Liver (tissue), 9 donors: Measurements from ENCODE around the gene ARHGAP29. TPM values are rescaled to one million over a fixed set of nuclear protein-coding genes. Genes with fewer than 3 reads are reported as not detected.

Experiments used
- DNase-seq: peaks from one replicate; pipeline ENCODE4 v3.0.0-alpha.2; 2017; ENCODE audit warnings: low spot score
- H3K27ac ChIP-seq, 2 donors: one replicate each; pipeline ENCODE4 v1.7.0; 2013; ENCODE audit warnings: inconsistent platforms in 2 of 2, low read length in 2 of 2, control low read depth in 1 of 2, low read depth in 1 of 2, mild to moderate bottlenecking in 1 of 2
- H3K27me3 ChIP-seq, 4 donors: one replicate each; pipeline versions ENCODE4 v1.6.1 to v1.7.0; 2013; ENCODE audit warnings: low read length in 3 of 4, inconsistent platforms in 1 of 4, mild to moderate bottlenecking in 1 of 4, moderate library complexity in 1 of 4; ENCODE audit not compliant: control insufficient read depth in 4 of 4, insufficient read depth in 4 of 4
- H3K36me3 ChIP-seq, 4 donors: one replicate each; pipeline versions ENCODE4 v1.6.1 to v1.7.0; 2013; ENCODE audit warnings: low read length in 3 of 4, mild to moderate bottlenecking in 3 of 4, low read depth in 1 of 4, moderate library complexity in 1 of 4; ENCODE audit not compliant: control insufficient read depth in 4 of 4, insufficient read depth in 3 of 4
- H3K4me1 ChIP-seq, 4 donors: one replicate each; pipeline versions ENCODE4 v1.6.1 to v1.7.0; 2013; ENCODE audit warnings: low read length in 3 of 4, mild to moderate bottlenecking in 3 of 4, moderate library complexity in 1 of 4; ENCODE audit not compliant: control insufficient read depth in 4 of 4, insufficient read depth in 4 of 4
- H3K4me3 ChIP-seq, 3 donors: one replicate each; pipeline versions ENCODE4 v1.6.1 to v1.7.0; 2013; ENCODE audit warnings: low read length in 3 of 3, control low read depth in 1 of 3, low read depth in 1 of 3, mild to moderate bottlenecking in 1 of 3
- H3K9ac ChIP-seq, 2 donors: one replicate each; pipeline ENCODE4 v1.7.0; 2013; ENCODE audit warnings: low read length in 2 of 2, mild to moderate bottlenecking in 2 of 2, moderate library complexity in 2 of 2, control low read depth in 1 of 2, low read depth in 1 of 2
- H3K9me3 ChIP-seq, 4 donors: one replicate each; pipeline versions ENCODE4 v1.6.1 to v1.7.0; 2013; ENCODE audit warnings: low read length in 3 of 4; ENCODE audit not compliant: control insufficient read depth in 4 of 4
- ATF3 ChIP-seq: IDR thresholded peaks from 2 replicates; pipeline ENCODE4 v1.6.1; 2016; ENCODE audit warnings: antibody characterized with exemption
- CTCF ChIP-seq: fragments of 150-350 bp; IDR thresholded peaks from 2 replicates; pipeline ENCODE4 v1.5.1; 2017; ENCODE audit warnings: improper control_type of control experiment, low read depth, low read length; ENCODE audit not compliant: missing input control
- EGR1 ChIP-seq, 2 donors: IDR thresholded peaks; 2 replicates each; pipeline ENCODE4 v1.6.1; 2016 to 2018; ENCODE audit warnings: antibody characterized with exemption in 2 of 2, low read depth in 2 of 2
- FOXA1 ChIP-seq: IDR thresholded peaks from 2 replicates; pipeline ENCODE4 v1.6.1; 2016; ENCODE audit warnings: antibody characterized with exemption
- FOXA2 ChIP-seq: IDR thresholded peaks from 2 replicates; pipeline ENCODE4 v1.6.1; 2016; ENCODE audit warnings: antibody characterized with exemption
- GABPA ChIP-seq, 2 donors: IDR thresholded peaks in 1 of 2; conservative IDR thresholded peaks in 1 of 2; 2 replicates each; pipeline ENCODE4 v1.6.1; 2016; ENCODE audit warnings: antibody characterized with exemption in 2 of 2, mild to moderate bottlenecking in 1 of 2, moderate library complexity in 1 of 2
- HNF4A ChIP-seq, 2 donors: conservative IDR thresholded peaks; 2 replicates each; pipeline ENCODE4 v1.6.1; 2016; ENCODE audit warnings: antibody characterized with exemption in 2 of 2, mild to moderate bottlenecking in 2 of 2
- HNF4G ChIP-seq: IDR thresholded peaks from 2 replicates; pipeline ENCODE4 v1.6.1; 2016; ENCODE audit warnings: antibody characterized with exemption
- JUND ChIP-seq, 2 donors: IDR thresholded peaks; 2 replicates each; pipeline ENCODE4 v1.6.1; 2016; ENCODE audit warnings: antibody characterized with exemption in 2 of 2
- MAX ChIP-seq: IDR thresholded peaks from 2 replicates; pipeline ENCODE4 v1.6.1; 2016; ENCODE audit warnings: antibody characterized with exemption
- RAD21 ChIP-seq, 2 donors: IDR thresholded peaks; 2 replicates each; pipeline ENCODE4 v1.6.1; 2016; ENCODE audit warnings: antibody characterized with exemption in 2 of 2, mild to moderate bottlenecking in 2 of 2
- RXRA ChIP-seq, 2 donors: IDR thresholded peaks; 2 replicates each; pipeline ENCODE4 v1.6.1; 2017 to 2018; ENCODE audit warnings: antibody characterized with exemption in 2 of 2, mild to moderate bottlenecking in 1 of 2
- SP1 ChIP-seq: IDR thresholded peaks from 2 replicates; pipeline ENCODE4 v1.6.1; 2018; ENCODE audit warnings: antibody characterized with exemption, mild to moderate bottlenecking
- YY1 ChIP-seq: IDR thresholded peaks from 2 replicates; pipeline ENCODE4 v1.6.1; 2016; ENCODE audit warnings: antibody characterized with exemption, mild to moderate bottlenecking
- ZBTB33 ChIP-seq: IDR thresholded peaks from 2 replicates; pipeline ENCODE4 v1.6.1; 2016; ENCODE audit warnings: antibody characterized with exemption
- WGBS: extraction: QIAGEN DNeasy Blood & Tissue Kit; methylation state at CpG from one replicate; pipeline ENCODE4 v1.1.7; 2013; 5-methylcytosine and 5-hydroxymethylcytosine counted together
- polyA plus RNA-seq, 2 donors: library from polyadenylated mRNA; stranded (reverse) in 1 of 2; unstranded in 1 of 2; fragments of 200-250 nt in 1 of 2; fragments of >200 nt in 1 of 2; fragmentation: Nextera tagmentation in 1 of 2; extraction: Ambion mirVana in 1 of 2; gene quantifications; one replicate each; pipeline versions ENCODE4 v1.2.1 to v1.2.3, GENCODE V29; 2013 to 2015
- total RNA-seq, 2 donors: library from RNA; depleted of rRNA; stranded (reverse); fragments of >200 nt; gene quantifications; one replicate each; pipeline ENCODE4 v1.2.3, GENCODE V29; 2014
- donor health status: healthy.
- donor health status: healthy.
- donor health status: healthy.
- donor health status: healthy.
- donor health status: healthy.

The ARHGAP29 gene
- total and polyA plus RNA-seq, 4 donors, result 8.3 to 27.7 (median 13.2) TPM

GRCh38 chr1:94272388-94272787, 35.0 kb upstream of the ARHGAP29 start (continued):
- TF ChIP-seq ZBTB33 (no peak), HNF4A (conservative IDR thresholded peaks at IDR 0.05) (no peak), ATF3 (no peak), HNF4G (no peak), EGR1 (IDR thresholded peaks at IDR 0.05; ENCODE audit: low read depth in 2 of 2) (no peak), RAD21 (IDR thresholded peaks at IDR 0.05) (no peak), FOXA2 (no peak), SP1 (no peak), GABPA (IDR thresholded peaks at IDR 0.05 in 1 of 2, conservative IDR thresholded peaks at IDR 0.05 in 1 of 2) (no peak)

GRCh38 chr1:94271373-94271772, 34.0 kb upstream of the ARHGAP29 start:
- WGBS, result 96% methylated on average over 2 of the region's 2 CpGs
- no peaks in the 10 kb centered on the region for H3K4me1 ChIP-seq

More at GRCh38 chr1:94271373-94271772, 34.0 kb upstream of the ARHGAP29 start:
- TF ChIP-seq FOXA2, result no peak
- TF ChIP-seq RXRA (IDR thresholded peaks at IDR 0.05), result no peak
- no peak for TF ChIP-seq YY1
- no peak for TF ChIP-seq ZBTB33
- TF ChIP-seq SP1, result no peak
- no peak for TF ChIP-seq MAX
- no peak for TF ChIP-seq ATF3
- no peak for TF ChIP-seq HNF4G
- no peak for TF ChIP-seq FOXA1
- TF ChIP-seq JUND (IDR thresholded peaks at IDR 0.05), result no peak
- TF ChIP-seq GABPA (IDR thresholded peaks at IDR 0.05 in 1 of 2, conservative IDR thresholded peaks at IDR 0.05 in 1 of 2), result no peak
- no peak for TF ChIP-seq CTCF
- no peak for TF ChIP-seq EGR1 (IDR thresholded peaks at IDR 0.05; ENCODE audit: low read depth in 2 of 2)
- no peak for TF ChIP-seq HNF4A (conservative IDR thresholded peaks at IDR 0.05)
- no peak overlapping the region for H3K9ac ChIP-seq
- no peak for DNase-seq
- no peaks in the 10 kb centered on the region for H3K27me3 ChIP-seq
- H3K9me3 ChIP-seq, result no peaks in the 10 kb centered on the region
- H3K4me3 ChIP-seq, result no peak overlapping the region
- no peak overlapping the region for H3K27ac ChIP-seq
- no peaks in the 10 kb centered on the region for H3K36me3 ChIP-seq
